SHP77 (cell line): Measurements from ENCODE around the gene OMD.

Experiments used
- DNase-seq, 2 experiments: peaks; one replicate each; lab custom pipeline; 2025; lab: John Stamatoyannopoulos, UW

OMD gene

GRCh38 chr9:92424340-92424739, at the start of gene OMD:
OMD (minus strand) TSS chr9:92424471; CDS start chr9:92417558, 6,913 bp downstream.
- no peak for DNase-seq

GRCh38 chr9:92468206-92468605, 43.9 kb upstream of the OMD start:
- DNase-seq: no peak

- DNase-seq: no peak
Measured at GRCh38 chr9:92467511-92467910, 43.2 kb upstream of the OMD start.

GRCh38 chr9:92467041-92467440, 42.8 kb upstream of the OMD start:
- no peak for DNase-seq

GRCh38 chr9:92463984-92464383, 39.7 kb upstream of the OMD start:
- no peak for DNase-seq

- no peak for DNase-seq
Measured at GRCh38 chr9:92463387-92463786, 39.1 kb upstream of the OMD start.

- DNase-seq: no peak
Measured at GRCh38 chr9:92457576-92457975, 33.3 kb upstream of the OMD start.

- peak; percentile 7 to 45 for DNase-seq
Measured at GRCh38 chr9:92455217-92455616, 30.9 kb upstream of the OMD start.

GRCh38 chr9:92446536-92446935, 22.3 kb upstream of the OMD start:
- DNase-seq: no peak

- no peak for DNase-seq
Measured at GRCh38 chr9:92444841-92445240, 20.6 kb upstream of the OMD start.

GRCh38 chr9:92440751-92441046, 16.4 kb upstream of the OMD start:
- DNase-seq: no peak

GRCh38 chr9:92439921-92440750, 15.9 kb upstream of the OMD start:
- no peak for DNase-seq

- no peak for DNase-seq
Measured at GRCh38 chr9:92438900-92439526, 14.7 kb upstream of the OMD start.

- no peak for DNase-seq
Measured at GRCh38 chr9:92435263-92435662, 11.0 kb upstream of the OMD start.

- DNase-seq: no peak
Measured at GRCh38 chr9:92432972-92433548, 8.8 kb upstream of the OMD start.

- DNase-seq: no peak
Measured at GRCh38 chr9:92432350-92432749, 8.1 kb upstream of the OMD start.

- no peak for DNase-seq
Measured at GRCh38 chr9:92429836-92430235, 5.6 kb upstream of the OMD start.

- DNase-seq: peak; percentile 85 to 89
Measured at GRCh38 chr9:92426501-92427145, 2.4 kb upstream of the OMD start.

- no peak for DNase-seq
Measured at GRCh38 chr9:92425474-92425873, 1.2 kb upstream of the OMD start.

- DNase-seq: no peak
Measured at GRCh38 chr9:92423612-92424011, 659 bp downstream of the OMD start.

GRCh38 chr9:92422611-92423338, 1.5 kb downstream of the OMD start:
- DNase-seq: no peak

GRCh38 chr9:92414566-92414965, 9.7 kb downstream of the OMD start:
- DNase-seq: no peak
